ENCODE data around the gene TREML4. TPM values are rescaled to one million over a fixed set of nuclear protein-coding genes. Genes with fewer than 3 reads are reported as not detected.

TREML4 gene
- total RNA-seq, 2 experiments from 2014 or later = not detected

DNA sequence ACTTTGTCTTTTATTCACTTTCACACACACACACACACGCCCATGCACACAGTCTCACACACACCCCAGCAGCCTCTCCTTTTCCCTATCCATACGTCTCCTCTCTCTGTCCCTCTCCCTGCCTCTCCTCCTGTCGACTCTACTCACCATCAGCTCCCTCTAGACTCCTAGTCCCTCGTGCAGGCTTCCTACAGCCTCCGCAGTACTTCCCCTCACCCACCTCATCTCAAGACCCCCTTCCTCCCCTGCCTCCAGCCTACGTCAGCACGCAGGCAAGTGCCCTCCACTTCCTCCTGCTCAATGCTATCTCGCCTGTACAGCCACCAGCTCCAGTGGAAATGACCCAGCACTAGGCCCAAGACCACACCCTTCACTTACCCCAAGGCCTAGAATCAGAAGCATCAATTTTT, 26.4 kb upstream of the TREML4 start:
- POLR2A ChIA-PET = no interaction called here
- Mint-ChIP-seq H3K4me1 (ENCODE audit: low read depth) (peaks cover 68% of the 10 kb centered on the region), H3K27me3 (no peaks in the 10 kb centered on the region), H3K36me3 (ENCODE audit: low read depth) (peaks cover under 1% of the 10 kb centered on the region), H3K4me3 (peak overlapping the region; percentile 81), H3K27ac (peak overlapping the region; percentile 100), H3K9me3 (no peaks in the 10 kb centered on the region)
- DNase-seq = peak in 2 of 14 experiments; percentile 18 to 20
- intact Hi-C loops (cut with DNase I, micrococcal nuclease) = no loop called here
- Histone ChIP-seq H3K9me3 (ENCODE audit: control insufficient read depth in 1 of 2, insufficient read depth in 1 of 2, low read length in 2 of 2) (no peaks in the 10 kb centered on the region), H3K27ac (ENCODE audit: low read depth in 1 of 2, low read length in 2 of 2) (peak overlapping the region; percentile 85 to 96), H3K27me3 (ENCODE audit: control insufficient read depth in 1 of 2, insufficient read depth in 2 of 2, low read length in 2 of 2) (no peaks in the 10 kb centered on the region), H3K36me3 (ENCODE audit: insufficient read depth, low read length) (peaks cover 5% of the 10 kb centered on the region), H3K4me3 (ENCODE audit: low read length) (no peak overlapping the region), H3K4me1 (ENCODE audit: insufficient read depth, low read length) (peaks cover 55% of the 10 kb centered on the region)
- no peak for ATAC-seq (ENCODE audit: poor library complexity)
- TF ChIP-seq, protein P1, sequence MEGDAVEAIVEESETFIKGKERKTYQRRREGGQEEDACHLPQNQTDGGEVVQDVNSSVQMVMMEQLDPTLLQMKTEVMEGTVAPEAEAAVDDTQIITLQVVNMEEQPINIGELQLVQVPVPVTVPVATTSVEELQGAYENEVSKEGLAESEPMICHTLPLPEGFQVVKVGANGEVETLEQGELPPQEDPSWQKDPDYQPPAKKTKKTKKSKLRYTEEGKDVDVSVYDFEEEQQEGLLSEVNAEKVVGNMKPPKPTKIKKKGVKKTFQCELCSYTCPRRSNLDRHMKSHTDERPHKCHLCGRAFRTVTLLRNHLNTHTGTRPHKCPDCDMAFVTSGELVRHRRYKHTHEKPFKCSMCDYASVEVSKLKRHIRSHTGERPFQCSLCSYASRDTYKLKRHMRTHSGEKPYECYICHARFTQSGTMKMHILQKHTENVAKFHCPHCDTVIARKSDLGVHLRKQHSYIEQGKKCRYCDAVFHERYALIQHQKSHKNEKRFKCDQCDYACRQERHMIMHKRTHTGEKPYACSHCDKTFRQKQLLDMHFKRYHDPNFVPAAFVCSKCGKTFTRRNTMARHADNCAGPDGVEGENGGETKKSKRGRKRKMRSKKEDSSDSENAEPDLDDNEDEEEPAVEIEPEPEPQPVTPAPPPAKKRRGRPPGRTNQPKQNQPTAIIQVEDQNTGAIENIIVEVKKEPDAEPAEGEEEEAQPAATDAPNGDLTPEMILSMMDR (IDR thresholded peaks at IDR 0.05) = no peak
- CTCF ChIA-PET = interaction anchor here (1.0 kb wide), 1 partner anchor 10 kb away, joined by 3 read pairs; no protein-coding TSS in a partner anchor

DNA sequence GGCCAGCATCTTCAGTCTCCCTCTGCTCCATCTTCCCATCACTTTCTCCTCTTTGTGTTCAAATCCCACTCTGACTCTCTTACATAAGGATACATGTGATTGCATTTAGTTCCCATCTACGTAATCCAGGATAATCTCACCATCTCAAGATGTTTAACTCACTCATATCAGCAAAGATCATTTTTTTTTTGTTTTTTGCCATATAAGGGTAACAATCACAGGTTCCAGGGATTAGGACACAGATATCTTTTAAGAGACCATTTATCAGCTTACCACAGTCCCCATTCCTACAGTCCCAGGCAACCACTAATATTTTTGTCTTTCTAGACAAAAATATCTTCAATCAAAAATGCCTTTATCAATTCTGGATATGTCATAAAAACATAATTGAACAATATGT, 24.0 kb upstream of the TREML4 start:
- Mint-ChIP-seq H3K27ac (peak overlapping the region; percentile 100), H3K4me3 (no peak overlapping the region), H3K36me3 (ENCODE audit: low read depth) (no peaks in the 10 kb centered on the region), H3K4me1 (ENCODE audit: low read depth) (peaks cover 48% of the 10 kb centered on the region), H3K27me3 (no peaks in the 10 kb centered on the region), H3K9me3 (peaks cover 3% of the 10 kb centered on the region)
- DNase-seq = no peak
- Histone ChIP-seq H3K36me3 (ENCODE audit: insufficient read depth, low read length) (no peaks in the 10 kb centered on the region), H3K27me3 (ENCODE audit: control insufficient read depth in 1 of 2, insufficient read depth in 2 of 2, low read length in 2 of 2) (no peaks in the 10 kb centered on the region), H3K27ac (ENCODE audit: low read depth in 1 of 2, low read length in 2 of 2) (no peak overlapping the region), H3K9me3 (ENCODE audit: control insufficient read depth in 1 of 2, insufficient read depth in 1 of 2, low read length in 2 of 2) (no peaks in the 10 kb centered on the region), H3K4me3 (ENCODE audit: low read length) (no peak overlapping the region), H3K4me1 (ENCODE audit: insufficient read depth, low read length) (peaks cover 44% of the 10 kb centered on the region)
- TF ChIP-seq, protein P1 (IDR thresholded peaks at IDR 0.05) = no peak
- ChIA-PET CTCF (no interaction called here), POLR2A (interaction anchor here (0.7 kb wide), 1 partner anchor 132 kb away, joined by 3 read pairs; the partner anchor contains the start of gene OARD1)
- intact Hi-C loops (cut with DNase I, micrococcal nuclease) = no loop called here
- ATAC-seq (ENCODE audit: poor library complexity) = no peak

DNA sequence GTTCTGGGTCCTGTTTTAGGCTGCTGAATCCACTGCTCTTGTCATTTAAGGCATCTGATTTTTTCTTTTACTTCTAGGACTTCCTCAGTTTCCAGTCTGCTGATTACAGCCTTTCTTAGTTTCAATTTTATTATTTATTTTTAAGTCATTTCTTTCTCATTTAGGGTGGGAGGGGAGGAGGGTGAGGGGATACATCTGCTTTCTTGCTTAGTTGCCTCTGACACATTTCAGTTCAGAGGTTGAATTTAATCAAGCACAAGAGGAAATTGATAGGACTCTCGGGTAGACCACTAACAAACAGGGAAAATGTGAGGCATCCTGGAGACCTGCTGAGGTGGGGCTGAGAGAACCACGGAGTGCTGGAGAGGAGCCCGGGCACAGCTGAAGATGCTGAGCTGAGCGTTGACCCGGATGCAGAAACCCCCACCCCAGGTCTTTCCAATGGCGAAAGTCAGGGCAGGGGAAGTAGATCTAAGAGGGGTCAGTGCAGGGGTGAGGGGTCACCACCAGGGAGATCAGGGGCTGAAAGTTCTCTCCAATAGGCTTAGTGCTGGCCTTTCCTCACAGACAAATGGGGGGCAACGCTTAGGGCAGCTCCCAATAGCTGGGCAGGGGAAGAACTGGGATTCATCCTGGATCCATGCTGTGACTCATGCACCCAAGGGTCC, 19.6 kb upstream of the TREML4 start:
- Histone ChIP-seq H3K27me3 (ENCODE audit: control insufficient read depth in 1 of 2, insufficient read depth in 2 of 2, low read length in 2 of 2) (no peaks in the 10 kb centered on the region), H3K4me3 (ENCODE audit: low read length) (no peak overlapping the region), H3K36me3 (ENCODE audit: insufficient read depth, low read length) (no peaks in the 10 kb centered on the region), H3K9me3 (ENCODE audit: control insufficient read depth in 1 of 2, insufficient read depth in 1 of 2, low read length in 2 of 2) (no peaks in the 10 kb centered on the region), H3K4me1 (ENCODE audit: insufficient read depth, low read length) (peaks cover 4% of the 10 kb centered on the region), H3K27ac (ENCODE audit: low read depth in 1 of 2, low read length in 2 of 2) (no peak overlapping the region)
- Mint-ChIP-seq H3K9me3 (peaks cover 3% of the 10 kb centered on the region), H3K4me1 (ENCODE audit: low read depth) (peaks cover 13% of the 10 kb centered on the region), H3K27ac (no peak overlapping the region), H3K27me3 (no peaks in the 10 kb centered on the region), H3K4me3 (no peak overlapping the region), H3K36me3 (ENCODE audit: low read depth) (no peaks in the 10 kb centered on the region)
- TF ChIP-seq, protein P1 (IDR thresholded peaks at IDR 0.05) = no peak
- DNase-seq = no peak
- ChIA-PET POLR2A (no interaction called here), CTCF (no interaction called here)
- ATAC-seq (ENCODE audit: poor library complexity) = no peak
- intact Hi-C loops (cut with DNase I, micrococcal nuclease) = no loop called here

Data from CD4-positive, alpha-beta T cell (primary cell).